K562 treated with DMSO at 1 percent for 4 hours (cell line): ENCODE data around the gene DHX38. TPM values are rescaled to one million over a fixed set of nuclear protein-coding genes. Genes with fewer than 3 reads are reported as not detected.

Source experiments
- total RNA-seq: library from RNA; unstranded; fragments of 300-600 nt; gene quantifications from 2 replicates; pipeline ENCODE4 v1.2.3, GENCODE V29; 2022; ENCODE audit not compliant: insufficient read depth

The DHX38 gene
- 49.5 and 50.3 TPM in 2 replicates for total RNA-seq

GRCh38 chr16:72093448-72094265, at the start of gene DHX38, which contains the start of gene TXNL4B:
Gene DHX38, plus strand, starts transcription at chr16:72093847. Its CDS starts 2,311 bp downstream, at chr16:72096158.
Gene TXNL4B, minus strand, starts transcription at chr16:72093620. Its CDS starts 2,871 bp downstream, at chr16:72090749.

GRCh38 chr16:72054254-72054847, 39.3 kb upstream of the DHX38 start, which contains the start of gene HP:
Gene HP, plus strand, starts transcription at chr16:72054505. Its CDS starts 148 bp downstream, at chr16:72054653.

Other genes starting within 250 kb of the DHX38 start
- gene ATXN1L, start 247.9 kb upstream of the DHX38 start, total RNA-seq: 7.5 and 9.8 TPM in 2 replicates
- 4.4 and 5.6 TPM in 2 replicates for gene ZNF821, start 209.7 kb upstream of the DHX38 start, total RNA-seq
- 96.4 and 139 TPM in 2 replicates for gene IST1, start 198.3 kb upstream of the DHX38 start, total RNA-seq
- not detected in 2 replicates for gene PKD1L3, start 93.4 kb upstream of the DHX38 start, total RNA-seq
- 1.6 and 1.8 TPM in 2 replicates for gene DHODH, start 85.1 kb upstream of the DHX38 start, total RNA-seq
- gene HP, start 39.3 kb upstream of the DHX38 start, total RNA-seq: not detected in 2 replicates
- gene HPR, start 30.6 kb upstream of the DHX38 start, total RNA-seq: not detected in 2 replicates
- gene TXNL4B, start 227 bp upstream of the DHX38 start, total RNA-seq: 7.0 and 8.3 TPM in 2 replicates
- gene PMFBP1, start 78.3 kb downstream of the DHX38 start, total RNA-seq: 1.5 and 3.1 TPM in 2 replicates